ENCODE results near the gene SPATS2L.

SPATS2L gene

GRCh38 chr2:200408428-200409316, 102.2 kb downstream of the SPATS2L start:
- ChIA-PET CTCF (no interaction called here), POLR2A (no interaction called here)
- TF ChIP-seq RBAK (tag by site-specific recombination; IDR thresholded peaks at IDR 0.05) (no peak), ZBTB49 (tag by site-specific recombination; IDR thresholded peaks at IDR 0.05; ENCODE audit: low read depth) (no peak), ZNF112 (tag by site-specific recombination; IDR thresholded peaks at IDR 0.05) (no peak), ZNF10 (tag by site-specific recombination; IDR thresholded peaks at IDR 0.05) (no peak), PRDM10 (tag by site-specific recombination; IDR thresholded peaks at IDR 0.05) (no peak), ZIC2 (tag by site-specific recombination; IDR thresholded peaks at IDR 0.05) (peak; percentile 68)
- peaks cover 0 to 3% of the 10 kb centered on the region in 2 experiments; a peak in 1 of 3 replicates for H3K36me3 ChIP-seq (ENCODE audit: control insufficient read depth in 2 of 2, insufficient read depth in 1 of 2, low read length in 2 of 2)
- peaks cover 6% of the 10 kb centered on the region; the same call in 1 of the 2 replicates for H3K4me1 ChIP-seq (ENCODE audit: control insufficient read depth, insufficient read depth, low read length)
- H3K27ac ChIP-seq (ENCODE audit: extremely low read depth, low read depth, low read length) = no peak overlapping the region
- no peak overlapping the region for H3K4me3 ChIP-seq (ENCODE audit: low read depth, low read length)
- no peaks in the 10 kb centered on the region for H3K9me3 ChIP-seq (ENCODE audit: control insufficient read depth, insufficient read depth, low read depth, low read length)

- CTCF ChIA-PET = interaction anchor here (0.8 kb wide), 1 partner anchor 25 kb away, joined by 4 read pairs; no protein-coding TSS in a partner anchor
- Histone ChIP-seq H3K4me1 (ENCODE audit: control insufficient read depth, insufficient read depth, low read length) (0 out of 2 replicates have a peak, but pooled peaks cover 2% of the 10 kb centered on the region), H3K9me3 (ENCODE audit: control insufficient read depth, insufficient read depth, low read depth, low read length) (no peaks in the 10 kb centered on the region), H3K4me3 (ENCODE audit: low read depth, low read length) (no peak overlapping the region), H3K36me3 (ENCODE audit: control insufficient read depth in 2 of 2, insufficient read depth in 1 of 2, low read length in 2 of 2) (peaks cover 3 to 4% of the 10 kb centered on the region in 2 experiments; a peak in 2 of 3 replicates), H3K27ac (ENCODE audit: extremely low read depth, low read depth, low read length) (no peak overlapping the region)
- POLR2A ChIA-PET = no interaction called here
- TF ChIP-seq ZBTB1 (tag by site-specific recombination; IDR thresholded peaks at IDR 0.05) (no peak), TSHZ1 (tag by site-specific recombination; IDR thresholded peaks at IDR 0.05; ENCODE audit: borderline replicate concordance) (no peak)
These were observed 105.3 kb downstream of the SPATS2L start for GRCh38 chr2:200411831-200412230.

GRCh38 chr2:200414367-200414766, 107.9 kb downstream of the SPATS2L start:
- H3K27ac ChIP-seq (ENCODE audit: extremely low read depth, low read depth, low read length) = no peak overlapping the region
- H3K36me3 ChIP-seq (ENCODE audit: control insufficient read depth in 2 of 2, insufficient read depth in 1 of 2, low read length in 2 of 2) = peaks cover 3 to 9% of the 10 kb centered on the region in 2 experiments; a peak in 2 of 3 replicates
- CTCF ChIA-PET = interaction anchor here (0.6 to 1.3 kb wide), 3 partner anchors 67 to 379 kb away, joined by 3 to 4 read pairs (median 3); no protein-coding TSS in a partner anchor
- TF ChIP-seq ZNF155 (tag by site-specific recombination; IDR thresholded peaks at IDR 0.05) (no peak), ZNF148 (tag by site-specific recombination; IDR thresholded peaks at IDR 0.05; ENCODE audit: borderline replicate concordance) (no peak)
- no peak overlapping the region for H3K4me3 ChIP-seq (ENCODE audit: low read depth, low read length)
- no peaks in the 10 kb centered on the region for H3K9me3 ChIP-seq (ENCODE audit: control insufficient read depth, insufficient read depth, low read depth, low read length)
- no peaks in the 10 kb centered on the region for H3K4me1 ChIP-seq (ENCODE audit: control insufficient read depth, insufficient read depth, low read length)
- POLR2A ChIA-PET = no interaction called here

All from HEK293 (cell line).